Upper lobe of right lung (tissue), 1 donor: ENCODE measurements around the gene KLHL8. TPM values are rescaled to one million over a fixed set of nuclear protein-coding genes. Genes with fewer than 3 reads are reported as not detected.
A peak's percentile ranks its signal among the peaks of the same experiment; 100 is the strongest.
"Not testable (repeated sequence)": the region's sequence is repeated elsewhere in the genome, so short reads cannot be mapped to it uniquely, and the experiment has no call there.

Experiments
- ATAC-seq: fragments of 200-7000 bp; cut with Tn5 transposase; one replicate; pipeline ENCODE4 v1.9.1; 2020; ENCODE audit warnings: mild to moderate bottlenecking, moderate library complexity
- DNase-seq: peaks from one replicate; pipeline ENCODE4 v3.0.0-alpha.2; 2020
- H3K27ac ChIP-seq: fragments of 200-600 bp; one replicate; pipeline ENCODE4 v1.8.0; 2022
- H3K27me3 ChIP-seq: fragments of 200-600 bp; one replicate; pipeline ENCODE4 v1.8.0; 2022; ENCODE audit warnings: mild to moderate bottlenecking
- H3K36me3 ChIP-seq: fragments of 200-600 bp; one replicate; pipeline ENCODE4 v1.8.0; 2022
- H3K4me1 ChIP-seq: fragments of 200-600 bp; one replicate; pipeline ENCODE4 v1.8.0; 2022
- H3K4me3 ChIP-seq: fragments of 200-600 bp; one replicate; pipeline ENCODE4 v1.8.0; 2022; ENCODE audit warnings: mild to moderate bottlenecking
- H3K9me3 ChIP-seq: fragments of 200-600 bp; one replicate; pipeline ENCODE4 v1.8.0; 2022
- CTCF ChIP-seq: fragments of 200-600 bp; IDR thresholded peaks from one replicate; pipeline ENCODE4 v1.8.0; 2022; ENCODE audit warnings: antibody characterized with exemption
- intact Hi-C: fragments of 100-400 bp; cut with DNase I; formaldehyde crosslinking; loops from one replicate; pipeline ENCODE4 v1.11.0; 2022
- total RNA-seq: library from RNA; stranded (reverse); fragmentation: NEBNext Ultra II Directional; extraction: Animal tissue kit (Norgen Biotek cat#: 25700); gene quantifications from one replicate; pipeline ENCODE4 v1.2.1, GENCODE V29; 2021
- donor health status: DM: no; HTN: yes; CAD: no; lungs with severe emphysema.

KLHL8 gene
- total RNA-seq, 1 donor from 2014 or later, result 18.4 TPM

GRCh38 chr4:87153078-87153870, 67.1 kb downstream of the KLHL8 start:
- intact Hi-C loops, result no loop called here
- H3K36me3 ChIP-seq, result no peaks in the 10 kb centered on the region

GRCh38 chr4:87152310-87153041, 67.9 kb downstream of the KLHL8 start:
- intact Hi-C loops, result no loop called here
- TF ChIP-seq CTCF, result no peak

More at GRCh38 chr4:87153078-87153870, 67.1 kb downstream of the KLHL8 start:
- DNase-seq (no peak), ATAC-seq (no peak)
- Histone ChIP-seq H3K4me3 (no peak overlapping the region), H3K27ac (no peak overlapping the region), H3K9me3 (no peaks in the 10 kb centered on the region), H3K27me3 (no peaks in the 10 kb centered on the region), H3K4me1 (no peaks in the 10 kb centered on the region)
- TF ChIP-seq CTCF, result no peak

GRCh38 chr4:87151730-87152129, 68.7 kb downstream of the KLHL8 start:
- H3K36me3 ChIP-seq, result no peaks in the 10 kb centered on the region
- H3K27me3 ChIP-seq, result no peaks in the 10 kb centered on the region
- no peak overlapping the region for H3K27ac ChIP-seq
- no peaks in the 10 kb centered on the region for H3K4me1 ChIP-seq
- TF ChIP-seq CTCF, result no peak
- no peak overlapping the region for H3K4me3 ChIP-seq
- DNase-seq (no peak), ATAC-seq (no peak)
- H3K9me3 ChIP-seq, result no peaks in the 10 kb centered on the region
- intact Hi-C loops, result no loop called here

More at GRCh38 chr4:87152310-87153041, 67.9 kb downstream of the KLHL8 start:
- Histone ChIP-seq H3K4me1 (no peaks in the 10 kb centered on the region), H3K27ac (no peak overlapping the region), H3K36me3 (no peaks in the 10 kb centered on the region), H3K27me3 (no peaks in the 10 kb centered on the region), H3K9me3 (no peaks in the 10 kb centered on the region), H3K4me3 (no peak overlapping the region)
- peak; percentile 13 for ATAC-seq
- no peak for DNase-seq

- no peaks in the 10 kb centered on the region for H3K4me1 ChIP-seq
- H3K27me3 ChIP-seq, result no peaks in the 10 kb centered on the region
- no peaks in the 10 kb centered on the region for H3K9me3 ChIP-seq
- H3K4me3 ChIP-seq, result no peak overlapping the region
- H3K27ac ChIP-seq, result no peak overlapping the region
- H3K36me3 ChIP-seq, result no peaks in the 10 kb centered on the region
- TF ChIP-seq CTCF, result peak; percentile 96
- no peak for DNase-seq
- intact Hi-C loops, result no loop called here
- ATAC-seq, result peak; percentile 92
Observed at GRCh38 chr4:87150498-87151261, 69.7 kb downstream of the KLHL8 start.

- DNase-seq, result no peak
- Histone ChIP-seq H3K27me3 (no peaks in the 10 kb centered on the region), H3K36me3 (peaks cover 24% of the 10 kb centered on the region), H3K27ac (no peak overlapping the region), H3K9me3 (no peaks in the 10 kb centered on the region), H3K4me1 (no peaks in the 10 kb centered on the region), H3K4me3 (no peak overlapping the region)
- intact Hi-C loops, result no loop called here
- no peak for ATAC-seq
- no peak for TF ChIP-seq CTCF
Observed at GRCh38 chr4:87147116-87147515, 73.3 kb downstream of the KLHL8 start.

GRCh38 chr4:87145934-87146333, 74.5 kb downstream of the KLHL8 start:
- H3K27me3 ChIP-seq, ATAC-seq, H3K4me1 ChIP-seq, H3K9me3 ChIP-seq, intact Hi-C loops, H3K27ac ChIP-seq, DNase-seq, H3K4me3 ChIP-seq: not testable (repeated sequence)
- H3K36me3 ChIP-seq, result peaks cover 24% of the 10 kb centered on the region
